ENCODE data around the gene SMIM30.

Gene SMIM30

GRCh38 chr7:113085781-113086390, 32.5 kb downstream of the SMIM30 start:
- H3K4me3 ChIP-seq (ENCODE audit: low read depth in 1 of 5, low read length in 5 of 5), result peak overlapping the region; percentile 28 to 70 (median 65)
- H3K36me3 ChIP-seq (ENCODE audit: control insufficient read depth in 5 of 5, insufficient read depth in 5 of 5, low read length in 5 of 5), result no peaks in the 10 kb centered on the region
- peaks cover 0 to 10% (median 5%) of the 10 kb centered on the region in 5 donors for H3K27me3 ChIP-seq (ENCODE audit: control insufficient read depth in 5 of 5, insufficient read depth in 4 of 5, low read length in 5 of 5)
- H3K27ac ChIP-seq (ENCODE audit: low read depth, low read length), result no peak overlapping the region
- no peak overlapping the region for H3K9ac ChIP-seq (ENCODE audit: low read length in 5 of 5)
- H3K9me3 ChIP-seq (ENCODE audit: control insufficient read depth in 5 of 5, low read length in 5 of 5), result no peaks in the 10 kb centered on the region
- H3K4me1 ChIP-seq (ENCODE audit: control insufficient read depth in 5 of 5, insufficient read depth in 5 of 5, low read length in 5 of 5), result peaks cover 0 to 20% (median 16%) of the 10 kb centered on the region in 5 donors

- H3K9me3 ChIP-seq (ENCODE audit: control insufficient read depth in 5 of 5, low read length in 5 of 5), result no peaks in the 10 kb centered on the region
- no peak overlapping the region for H3K4me3 ChIP-seq (ENCODE audit: low read depth in 1 of 5, low read length in 5 of 5)
- H3K36me3 ChIP-seq (ENCODE audit: control insufficient read depth in 5 of 5, insufficient read depth in 5 of 5, low read length in 5 of 5), result no peaks in the 10 kb centered on the region
- peaks cover 0 to 10% (median 5%) of the 10 kb centered on the region in 5 donors for H3K27me3 ChIP-seq (ENCODE audit: control insufficient read depth in 5 of 5, insufficient read depth in 4 of 5, low read length in 5 of 5)
- peaks cover 0 to 20% (median 16%) of the 10 kb centered on the region in 5 donors for H3K4me1 ChIP-seq (ENCODE audit: control insufficient read depth in 5 of 5, insufficient read depth in 5 of 5, low read length in 5 of 5)
- no peak overlapping the region for H3K27ac ChIP-seq (ENCODE audit: low read depth, low read length)
- no peak overlapping the region for H3K9ac ChIP-seq (ENCODE audit: low read length in 5 of 5)
These were observed 33.7 kb downstream of the SMIM30 start for GRCh38 chr7:113084496-113085172.

- Histone ChIP-seq H3K9ac (ENCODE audit: low read length in 5 of 5) (no peak overlapping the region), H3K4me1 (ENCODE audit: control insufficient read depth in 5 of 5, insufficient read depth in 5 of 5, low read length in 5 of 5) (peaks cover 0 to 20% (median 16%) of the 10 kb centered on the region in 5 donors), H3K27me3 (ENCODE audit: control insufficient read depth in 5 of 5, insufficient read depth in 4 of 5, low read length in 5 of 5) (peaks cover 0 to 10% (median 5%) of the 10 kb centered on the region in 5 donors), H3K4me3 (ENCODE audit: low read depth in 1 of 5, low read length in 5 of 5) (no peak overlapping the region), H3K9me3 (ENCODE audit: control insufficient read depth in 5 of 5, low read length in 5 of 5) (no peaks in the 10 kb centered on the region), H3K36me3 (ENCODE audit: control insufficient read depth in 5 of 5, insufficient read depth in 5 of 5, low read length in 5 of 5) (no peaks in the 10 kb centered on the region), H3K27ac (ENCODE audit: low read depth, low read length) (no peak overlapping the region)
These were observed 34.4 kb downstream of the SMIM30 start for GRCh38 chr7:113083816-113084495.

GRCh38 chr7:113083132-113083815, 35.1 kb downstream of the SMIM30 start:
- H3K4me3 ChIP-seq (ENCODE audit: low read depth in 1 of 5, low read length in 5 of 5), result no peak overlapping the region
- H3K27me3 ChIP-seq (ENCODE audit: control insufficient read depth in 5 of 5, insufficient read depth in 4 of 5, low read length in 5 of 5), result peaks cover 0 to 10% (median 5%) of the 10 kb centered on the region in 5 donors
- H3K4me1 ChIP-seq (ENCODE audit: control insufficient read depth in 5 of 5, insufficient read depth in 5 of 5, low read length in 5 of 5), result peaks cover 0 to 20% (median 16%) of the 10 kb centered on the region in 5 donors
- H3K9me3 ChIP-seq (ENCODE audit: control insufficient read depth in 5 of 5, low read length in 5 of 5), result no peaks in the 10 kb centered on the region
- no peaks in the 10 kb centered on the region for H3K36me3 ChIP-seq (ENCODE audit: control insufficient read depth in 5 of 5, insufficient read depth in 5 of 5, low read length in 5 of 5)
- H3K9ac ChIP-seq (ENCODE audit: low read length in 5 of 5), result no peak overlapping the region
- H3K27ac ChIP-seq (ENCODE audit: low read depth, low read length), result no peak overlapping the region

GRCh38 chr7:113078331-113078730, 40.0 kb downstream of the SMIM30 start:
- H3K27ac ChIP-seq (ENCODE audit: low read depth, low read length), result no peak overlapping the region
- H3K4me1 ChIP-seq (ENCODE audit: control insufficient read depth in 5 of 5, insufficient read depth in 5 of 5, low read length in 5 of 5), result no peaks in the 10 kb centered on the region
- H3K36me3 ChIP-seq (ENCODE audit: control insufficient read depth in 5 of 5, insufficient read depth in 5 of 5, low read length in 5 of 5), result no peaks in the 10 kb centered on the region
- H3K9ac ChIP-seq (ENCODE audit: low read length in 5 of 5), result no peak overlapping the region
- no peak overlapping the region for H3K4me3 ChIP-seq (ENCODE audit: low read depth in 1 of 5, low read length in 5 of 5)
- peaks cover 0 to 2% (median 0%) of the 10 kb centered on the region in 5 donors for H3K27me3 ChIP-seq (ENCODE audit: control insufficient read depth in 5 of 5, insufficient read depth in 4 of 5, low read length in 5 of 5)
- H3K9me3 ChIP-seq (ENCODE audit: control insufficient read depth in 5 of 5, low read length in 5 of 5), result no peaks in the 10 kb centered on the region

- H3K27me3 ChIP-seq (ENCODE audit: control insufficient read depth in 5 of 5, insufficient read depth in 4 of 5, low read length in 5 of 5), result no peaks in the 10 kb centered on the region
- H3K27ac ChIP-seq (ENCODE audit: low read depth, low read length), result no peak overlapping the region
These were observed 41.7 kb downstream of the SMIM30 start for GRCh38 chr7:113076703-113077102.

GRCh38 chr7:113071465-113071864, 46.9 kb downstream of the SMIM30 start:
- no peaks in the 10 kb centered on the region for H3K4me1 ChIP-seq (ENCODE audit: control insufficient read depth in 5 of 5, insufficient read depth in 5 of 5, low read length in 5 of 5)
- no peak overlapping the region for H3K27ac ChIP-seq (ENCODE audit: low read depth, low read length)
- no peaks in the 10 kb centered on the region for H3K27me3 ChIP-seq (ENCODE audit: control insufficient read depth in 5 of 5, insufficient read depth in 4 of 5, low read length in 5 of 5)
- no peak overlapping the region for H3K9ac ChIP-seq (ENCODE audit: low read length in 5 of 5)
- H3K36me3 ChIP-seq (ENCODE audit: control insufficient read depth in 5 of 5, insufficient read depth in 5 of 5, low read length in 5 of 5), result no peaks in the 10 kb centered on the region
- no peak overlapping the region for H3K4me3 ChIP-seq (ENCODE audit: low read depth in 1 of 5, low read length in 5 of 5)
- no peaks in the 10 kb centered on the region for H3K9me3 ChIP-seq (ENCODE audit: control insufficient read depth in 5 of 5, low read length in 5 of 5)

More at GRCh38 chr7:113076703-113077102, 41.7 kb downstream of the SMIM30 start:
- no peak overlapping the region for H3K4me3 ChIP-seq (ENCODE audit: low read depth in 1 of 5, low read length in 5 of 5)
- no peak overlapping the region for H3K9ac ChIP-seq (ENCODE audit: low read length in 5 of 5)
- no peaks in the 10 kb centered on the region for H3K36me3 ChIP-seq (ENCODE audit: control insufficient read depth in 5 of 5, insufficient read depth in 5 of 5, low read length in 5 of 5)
- H3K4me1 ChIP-seq (ENCODE audit: control insufficient read depth in 5 of 5, insufficient read depth in 5 of 5, low read length in 5 of 5), result no peaks in the 10 kb centered on the region
- no peaks in the 10 kb centered on the region for H3K9me3 ChIP-seq (ENCODE audit: control insufficient read depth in 5 of 5, low read length in 5 of 5)

All from subcutaneous abdominal adipose tissue (tissue), 5 donors.